GM19193 (cell line): ENCODE data around the gene C1orf21.

ENCODE experiments used
- POLR2A ChIP-seq: IDR thresholded peaks from 4 replicates; pipeline ENCODE4 v1.6.1; 2011; ENCODE audit not compliant: insufficient read depth, insufficient read length; ENCODE audit errors: extremely low read depth

The C1orf21 gene

GRCh38 chr1:184386312-184387068 lies at the start of gene C1orf21:
Gene C1orf21, plus strand, starts transcription at chr1:184387029. Its CDS starts 90,481 bp downstream, at chr1:184477510.
- TF ChIP-seq POLR2A, result no peak

GRCh38 chr1:184340984-184341383 lies 45.8 kb upstream of the C1orf21 start:
- TF ChIP-seq POLR2A, result no peak

- no peak for TF ChIP-seq POLR2A
Measured at GRCh38 chr1:184350573-184350972, 36.3 kb upstream of the C1orf21 start.

DNA sequence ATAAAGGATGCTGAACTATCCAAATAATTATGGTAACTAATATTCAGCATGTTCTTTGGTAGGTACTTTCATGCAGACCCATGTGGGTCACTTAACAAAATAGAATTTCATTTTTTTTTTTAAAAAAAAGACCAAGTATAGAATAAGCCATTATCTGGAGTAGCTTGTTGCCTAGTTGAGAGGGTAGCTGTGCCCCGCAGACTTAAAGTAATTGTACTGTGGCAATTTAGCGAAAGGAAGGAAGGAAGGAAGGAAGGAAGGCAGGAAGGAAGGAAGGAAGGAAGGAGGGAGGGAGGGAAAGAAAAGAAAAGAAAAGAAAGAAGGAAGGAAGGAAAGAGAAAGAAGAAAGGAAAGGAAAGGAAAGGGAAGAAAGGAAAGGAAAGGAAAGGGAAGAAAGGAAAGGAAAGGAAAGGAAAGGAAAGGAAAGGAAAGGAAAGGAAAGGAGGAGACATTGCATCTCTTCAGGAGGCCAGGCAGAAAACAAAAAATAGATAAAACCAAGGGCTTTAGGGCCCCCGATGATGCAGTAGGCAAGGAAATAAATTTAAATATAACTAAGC lies 35.3 kb upstream of the C1orf21 start:
- no peak for TF ChIP-seq POLR2A

DNA sequence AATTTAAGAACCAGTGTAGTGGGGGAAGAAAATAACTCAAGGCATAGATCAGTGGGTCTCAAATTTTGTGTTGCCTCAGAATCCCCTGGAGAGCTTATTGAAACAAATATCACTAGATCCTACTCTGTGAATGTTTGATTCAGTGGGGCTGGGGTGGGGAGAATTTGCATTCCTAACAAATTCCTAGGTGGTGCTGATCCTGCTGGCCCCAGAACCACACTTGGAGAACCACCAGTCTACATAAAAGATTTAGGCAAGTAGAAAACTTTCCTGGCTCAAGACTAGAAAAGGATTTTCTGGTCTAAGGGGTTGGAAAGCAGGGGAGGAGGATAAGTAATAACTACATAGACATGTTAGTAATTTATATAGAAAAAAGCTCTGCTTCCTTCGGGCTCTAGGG lies 34.1 kb upstream of the C1orf21 start:
- no peak for TF ChIP-seq POLR2A

GRCh38 chr1:184354719-184355118 lies 32.1 kb upstream of the C1orf21 start:
- no peak for TF ChIP-seq POLR2A

DNA sequence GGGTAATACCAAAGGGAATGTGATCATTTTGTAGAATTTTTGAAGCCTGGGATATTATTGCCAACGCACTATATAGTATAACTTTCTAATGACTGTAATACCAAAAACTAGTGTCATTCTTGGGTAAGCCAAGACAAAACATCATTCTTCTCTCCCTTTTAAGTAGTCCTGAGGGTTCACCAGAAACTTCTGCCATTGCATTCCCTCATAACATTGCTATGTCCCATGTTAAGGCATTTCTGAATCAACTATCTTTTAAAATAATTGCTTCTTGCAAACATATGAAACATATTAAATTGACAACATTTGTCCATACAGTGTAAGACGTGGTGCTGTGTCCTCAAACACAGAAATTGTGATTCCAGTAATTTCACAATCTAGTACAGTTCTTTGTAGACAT lies 29.9 kb upstream of the C1orf21 start:
- TF ChIP-seq POLR2A, result no peak

- no peak for TF ChIP-seq POLR2A
Measured at GRCh38 chr1:184358256-184358655, 28.6 kb upstream of the C1orf21 start.

- no peak for TF ChIP-seq POLR2A
Measured at GRCh38 chr1:184359909-184360308, 26.9 kb upstream of the C1orf21 start.

DNA sequence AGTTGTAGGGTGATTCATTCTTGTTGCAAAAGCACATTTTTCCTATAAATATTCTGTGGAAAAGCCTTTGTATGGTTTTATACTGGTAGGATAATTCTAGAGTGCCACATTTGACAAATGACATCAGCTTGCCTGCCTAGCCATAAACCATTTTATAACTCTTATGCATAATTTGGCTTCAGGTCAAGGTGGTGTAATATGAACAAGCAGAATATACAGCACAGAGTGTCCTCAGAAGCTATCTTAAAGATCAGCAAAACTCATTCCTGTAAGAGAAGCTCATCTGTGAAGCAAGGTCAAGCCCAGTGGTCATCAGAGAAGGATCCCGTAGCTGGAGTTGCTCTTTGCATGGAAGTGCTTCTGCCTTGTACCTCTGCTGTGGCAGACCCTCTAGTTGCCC lies 24.0 kb upstream of the C1orf21 start:
- no peak for TF ChIP-seq POLR2A

DNA sequence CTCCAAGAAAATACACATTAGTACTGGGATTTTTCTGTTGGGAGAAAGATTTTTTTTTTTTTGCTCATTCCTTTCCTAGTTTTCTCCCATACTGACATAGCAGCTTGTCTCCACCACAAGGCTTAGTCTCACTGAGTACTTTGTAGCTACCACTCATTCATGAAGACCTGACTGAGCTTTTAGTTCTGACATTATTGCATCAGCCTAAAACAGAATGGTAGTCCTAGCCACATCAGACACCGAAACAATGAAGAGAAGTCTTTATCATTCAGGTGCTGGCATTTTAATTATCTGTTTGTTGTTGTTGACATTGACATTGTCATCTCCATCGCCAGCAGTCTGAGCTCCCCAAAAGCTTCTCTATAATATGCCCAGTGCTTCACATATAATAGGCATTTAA lies 21.1 kb upstream of the C1orf21 start:
- no peak for TF ChIP-seq POLR2A

DNA sequence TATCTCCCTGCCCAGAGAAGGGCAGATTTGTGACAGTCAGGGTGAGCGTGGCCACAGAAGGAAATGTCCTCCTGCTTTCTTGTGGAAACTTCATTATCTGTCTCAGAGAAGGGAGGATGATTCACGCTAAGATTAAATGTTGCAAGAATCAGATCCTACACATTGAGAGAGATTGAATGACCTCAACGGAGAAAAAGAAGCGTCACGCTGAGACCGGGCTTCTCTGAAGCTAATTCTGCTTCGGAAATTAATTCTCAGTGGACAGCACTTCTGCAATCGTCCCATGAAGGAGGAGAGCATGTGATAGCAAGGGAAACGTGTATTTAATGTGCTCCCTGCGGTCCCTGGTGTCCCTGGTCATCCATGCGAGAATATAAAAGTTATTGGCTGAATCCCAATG lies 19.8 kb upstream of the C1orf21 start:
- no peak for TF ChIP-seq POLR2A

- TF ChIP-seq POLR2A, result no peak
Measured at GRCh38 chr1:184367427-184368038, 19.3 kb upstream of the C1orf21 start.

GRCh38 chr1:184368354-184368753 lies 18.5 kb upstream of the C1orf21 start:
- no peak for TF ChIP-seq POLR2A

GRCh38 chr1:184370850-184371249 lies 16.0 kb upstream of the C1orf21 start:
- TF ChIP-seq POLR2A, result no peak

DNA sequence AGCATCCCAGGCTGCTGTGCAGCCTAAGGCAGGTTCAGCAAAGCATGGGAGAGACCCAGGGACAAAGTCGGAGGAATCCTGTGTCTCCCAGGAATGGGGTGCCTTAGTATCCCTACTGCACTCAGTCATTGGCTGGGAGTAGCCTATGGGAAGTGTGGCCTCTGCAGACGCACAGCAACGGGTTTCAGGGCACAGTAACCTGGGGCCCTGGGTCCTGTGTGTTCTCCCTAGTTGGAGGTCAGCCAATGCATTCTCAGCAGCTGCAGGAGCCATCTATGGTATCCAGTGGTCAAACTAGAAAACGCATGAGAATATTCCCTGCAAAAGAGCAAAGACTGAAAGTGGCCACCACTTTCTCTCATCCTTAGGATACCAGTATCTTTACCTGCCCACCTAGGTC lies 13.7 kb upstream of the C1orf21 start:
- TF ChIP-seq POLR2A, result no peak
